Liver (tissue), 3 donors: ENCODE data around the gene HYPK.

Source experiments
- ATF3 ChIP-seq: IDR thresholded peaks from 2 replicates; pipeline ENCODE4 v1.6.1; 2016; ENCODE audit warnings: antibody characterized with exemption
- CTCF ChIP-seq: fragments of 150-350 bp; IDR thresholded peaks from 2 replicates; pipeline ENCODE4 v1.5.1; 2017; ENCODE audit warnings: improper control_type of control experiment, low read depth, low read length; ENCODE audit not compliant: missing input control
- EGR1 ChIP-seq, 2 donors: IDR thresholded peaks; 2 replicates each; pipeline ENCODE4 v1.6.1; 2016 to 2018; ENCODE audit warnings: antibody characterized with exemption in 2 of 2, low read depth in 2 of 2
- FOXA2 ChIP-seq: IDR thresholded peaks from 2 replicates; pipeline ENCODE4 v1.6.1; 2016; ENCODE audit warnings: antibody characterized with exemption
- GABPA ChIP-seq, 2 donors: IDR thresholded peaks in 1 of 2; conservative IDR thresholded peaks in 1 of 2; 2 replicates each; pipeline ENCODE4 v1.6.1; 2016; ENCODE audit warnings: antibody characterized with exemption in 2 of 2, mild to moderate bottlenecking in 1 of 2, moderate library complexity in 1 of 2
- HNF4G ChIP-seq: IDR thresholded peaks from 2 replicates; pipeline ENCODE4 v1.6.1; 2016; ENCODE audit warnings: antibody characterized with exemption
- JUND ChIP-seq, 2 donors: IDR thresholded peaks; 2 replicates each; pipeline ENCODE4 v1.6.1; 2016; ENCODE audit warnings: antibody characterized with exemption in 2 of 2
- MAX ChIP-seq: IDR thresholded peaks from 2 replicates; pipeline ENCODE4 v1.6.1; 2016; ENCODE audit warnings: antibody characterized with exemption
- RAD21 ChIP-seq, 2 donors: IDR thresholded peaks; 2 replicates each; pipeline ENCODE4 v1.6.1; 2016; ENCODE audit warnings: antibody characterized with exemption in 2 of 2, mild to moderate bottlenecking in 2 of 2
- REST ChIP-seq: IDR thresholded peaks from 2 replicates; pipeline ENCODE4 v1.6.1; 2016; ENCODE audit warnings: antibody characterized with exemption, mild to moderate bottlenecking
- SP1 ChIP-seq: IDR thresholded peaks from 2 replicates; pipeline ENCODE4 v1.6.1; 2018; ENCODE audit warnings: antibody characterized with exemption, mild to moderate bottlenecking
- TAF1 ChIP-seq: conservative IDR thresholded peaks from 2 replicates; pipeline ENCODE4 v1.6.1; 2016; ENCODE audit warnings: antibody characterized with exemption, mild to moderate bottlenecking
- YY1 ChIP-seq: IDR thresholded peaks from 2 replicates; pipeline ENCODE4 v1.6.1; 2016; ENCODE audit warnings: antibody characterized with exemption, mild to moderate bottlenecking
- donor health status: healthy.
- donor health status: healthy.

GRCh38 chr15:43779016-43779415, 21.4 kb upstream of the HYPK start:
- no peak for TF ChIP-seq CTCF
- no peak for TF ChIP-seq RAD21 (IDR thresholded peaks at IDR 0.05)
- no peak for TF ChIP-seq SP1
- no peak for TF ChIP-seq GABPA (IDR thresholded peaks at IDR 0.05 in 1 of 2, conservative IDR thresholded peaks at IDR 0.05 in 1 of 2)
- TF ChIP-seq YY1 = no peak
- TF ChIP-seq EGR1 (IDR thresholded peaks at IDR 0.05; ENCODE audit: low read depth in 2 of 2) = no peak
- TF ChIP-seq ATF3 = no peak
- no peak for TF ChIP-seq JUND (IDR thresholded peaks at IDR 0.05)
- no peak for TF ChIP-seq REST
- TF ChIP-seq MAX = no peak
- TF ChIP-seq TAF1 = no peak
- no peak for TF ChIP-seq HNF4G
- no peak for TF ChIP-seq FOXA2
